Neuronal stem cell (in vitro differentiated cells): ENCODE results near the gene C11orf98.
A peak's percentile ranks its signal among the peaks of the same experiment; 100 is the strongest.
"Not testable (repeated sequence)": the region's sequence is repeated elsewhere in the genome, so short reads cannot be mapped to it uniquely, and the experiment has no call there.

Experiments used
- DNase-seq: peaks from one replicate; pipeline ENCODE4 v3.0.0-alpha.2; 2013; ENCODE audit warnings: low spot score
- H2AFZ ChIP-seq: one replicate; pipeline ENCODE4 v1.6.1; 2013; ENCODE audit warnings: mild to moderate bottlenecking, low read length, inconsistent platforms
- H2AK5ac ChIP-seq: 2 replicates; pipeline ENCODE4 v1.6.1; 2013; ENCODE audit warnings: low read depth, mild to moderate bottlenecking, inconsistent platforms, low read length, moderate library complexity, mixed read lengths
- H2BK120ac ChIP-seq: 2 replicates; pipeline ENCODE4 v1.6.1; 2013; ENCODE audit warnings: low read depth, mild to moderate bottlenecking, inconsistent platforms, low read length, moderate library complexity, mixed read lengths
- H2BK12ac ChIP-seq: one replicate; pipeline ENCODE4 v1.6.1; 2013; ENCODE audit warnings: low read length, inconsistent platforms
- H2BK15ac ChIP-seq: 2 replicates; pipeline ENCODE4 v1.6.1; 2013; ENCODE audit warnings: mild to moderate bottlenecking, low read length, inconsistent platforms, mixed read lengths
- H2BK5ac ChIP-seq: one replicate; pipeline ENCODE4 v1.6.1; 2013; ENCODE audit warnings: inconsistent platforms, mild to moderate bottlenecking, low read length, moderate library complexity
- H3K14ac ChIP-seq: one replicate; pipeline ENCODE4 v1.6.1; 2013; ENCODE audit warnings: low read length, inconsistent platforms
- H3K18ac ChIP-seq: 2 replicates; pipeline ENCODE4 v1.6.1; 2013; ENCODE audit warnings: low read length, inconsistent platforms
- H3K23ac ChIP-seq: 2 replicates; pipeline ENCODE4 v1.6.1; 2013; ENCODE audit warnings: low read depth, mild to moderate bottlenecking, mixed read lengths, low read length, inconsistent platforms; ENCODE audit not compliant: poor library complexity
- H3K27ac ChIP-seq: replicated peaks from 3 replicates; pipeline ENCODE4 v1.5.1; 2013; ENCODE audit warnings: low read length, inconsistent platforms
- H3K27me3 ChIP-seq, 3 experiments: 2 replicates each; pipeline ENCODE4 v1.6.1; 2013; ENCODE audit warnings: low read length in 3 of 3, mild to moderate bottlenecking in 2 of 3, inconsistent platforms in 1 of 3, low read depth in 1 of 3, mixed read lengths in 1 of 3, moderate library complexity in 1 of 3; ENCODE audit not compliant: control insufficient read depth in 3 of 3, insufficient read depth in 3 of 3
- H3K36me3 ChIP-seq, 2 donors: replicated peaks in 1 of 2; 2 replicates each; pipeline ENCODE4 v1.6.1; 2013; ENCODE audit warnings: low read length in 2 of 2; ENCODE audit not compliant: control insufficient read depth in 2 of 2, insufficient read depth in 2 of 2
- H3K4ac ChIP-seq: 2 replicates; pipeline ENCODE4 v1.6.1; 2013; ENCODE audit warnings: inconsistent platforms, mild to moderate bottlenecking, low read length, moderate library complexity
- H3K4me1 ChIP-seq, 2 donors: 1 replicate in 1 of 2; 2 replicates in 1 of 2; pipeline ENCODE4 v1.6.1; 2013; ENCODE audit warnings: low read length in 2 of 2, low read depth in 1 of 2; ENCODE audit not compliant: control insufficient read depth in 2 of 2, insufficient read depth in 1 of 2
- H3K4me2 ChIP-seq: one replicate; pipeline ENCODE4 v1.6.1; 2013; ENCODE audit warnings: mild to moderate bottlenecking, low read length, inconsistent platforms; ENCODE audit not compliant: insufficient read depth, poor library complexity, severe bottlenecking
- H3K4me3 ChIP-seq, 2 donors: 2 replicates each; pipeline ENCODE4 v1.5.1; 2013; ENCODE audit warnings: low read length in 2 of 2, mild to moderate bottlenecking in 2 of 2, inconsistent platforms in 1 of 2, moderate library complexity in 1 of 2
- H3K79me1 ChIP-seq: one replicate; pipeline ENCODE4 v1.6.1; 2013; ENCODE audit warnings: low read depth, mild to moderate bottlenecking, inconsistent platforms, low read length, moderate library complexity
- H3K9ac ChIP-seq: one replicate; pipeline ENCODE4 v1.6.1; 2013; ENCODE audit warnings: mild to moderate bottlenecking, low read depth, low read length, inconsistent platforms; ENCODE audit not compliant: poor library complexity
- H3K9me3 ChIP-seq, 2 donors: replicated peaks in 1 of 2; 2 replicates each; pipeline versions ENCODE3 to v1.6.1; 2013; ENCODE audit warnings: low read length in 2 of 2, mild to moderate bottlenecking in 2 of 2, inconsistent platforms in 1 of 2, low read depth in 1 of 2, mixed read lengths in 1 of 2, moderate library complexity in 1 of 2; ENCODE audit not compliant: control insufficient read depth in 2 of 2, insufficient read depth in 1 of 2
- H4K8ac ChIP-seq: one replicate; pipeline ENCODE4 v1.6.1; 2013; ENCODE audit warnings: low read depth, mild to moderate bottlenecking, inconsistent platforms, low read length, moderate library complexity
- H4K91ac ChIP-seq: one replicate; pipeline ENCODE4 v1.6.1; 2013; ENCODE audit warnings: low read length, low read depth, mild to moderate bottlenecking, inconsistent platforms; ENCODE audit not compliant: poor library complexity
- WGBS, 2 donors: extraction: QIAGEN DNeasy Blood & Tissue Kit; methylation state at CpG; one replicate each; pipeline ENCODE4 v1.1.7; 2013; ENCODE audit warnings: missing lambda C conversion rate in 2 of 2, mixed read lengths in 1 of 2; ENCODE audit not compliant: insufficient read length in 2 of 2, insufficient replicate concordance in 1 of 2; ENCODE audit errors: extremely low coverage in 2 of 2; 5-methylcytosine and 5-hydroxymethylcytosine counted together

The C11orf98 gene

DNA sequence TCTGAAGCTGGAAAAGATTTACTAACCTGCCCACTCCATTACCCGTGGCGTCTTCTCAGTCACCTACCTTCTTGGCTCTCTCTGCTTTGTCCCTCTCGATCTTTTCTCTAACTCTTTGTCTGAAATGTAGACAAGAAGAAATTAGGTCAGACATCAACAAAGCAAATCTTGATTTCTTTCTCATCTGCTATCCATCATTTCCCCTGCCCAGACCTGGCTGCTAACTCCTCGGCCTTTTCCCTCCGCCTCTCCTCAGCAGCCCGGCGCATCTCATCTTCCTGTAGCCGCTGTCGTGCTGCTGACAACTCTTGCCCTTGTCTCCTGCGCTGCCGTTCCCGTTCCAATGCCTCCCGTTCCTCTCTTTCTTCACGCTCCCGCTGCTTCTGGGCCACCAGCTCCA, 12.7 kb upstream of the C11orf98 start:
- Histone ChIP-seq H3K4ac (no peak overlapping the region), H4K91ac (no peak overlapping the region), H3K18ac (no peak overlapping the region), H4K8ac (no peak overlapping the region), H3K9ac (no peak overlapping the region), H3K23ac (no peak overlapping the region), H2AK5ac (no peak overlapping the region), H3K4me3 (peak overlapping the region in 1 of 2 donors; percentile 91), H2BK15ac (no peak overlapping the region), H3K4me2 (no peak overlapping the region), H3K4me1 (peaks cover 4 to 11% of the 10 kb centered on the region in 2 donors), H3K36me3 (peaks cover 18 to 49% of the 10 kb centered on the region in 2 donors), H3K79me1 (peaks cover 6% of the 10 kb centered on the region), H3K27ac (no peak overlapping the region), H3K14ac (no peak overlapping the region), H2BK12ac (no peak overlapping the region), H2AFZ (no peak overlapping the region), H2BK5ac (no peak overlapping the region), H2BK120ac (no peak overlapping the region), H3K27me3 (no peaks in the 10 kb centered on the region), H3K9me3 (no peaks in the 10 kb centered on the region)
- no CpG with 5 or more reads among the region's 15 CpGs for WGBS, 2 donors
- DNase-seq: no peak

DNA sequence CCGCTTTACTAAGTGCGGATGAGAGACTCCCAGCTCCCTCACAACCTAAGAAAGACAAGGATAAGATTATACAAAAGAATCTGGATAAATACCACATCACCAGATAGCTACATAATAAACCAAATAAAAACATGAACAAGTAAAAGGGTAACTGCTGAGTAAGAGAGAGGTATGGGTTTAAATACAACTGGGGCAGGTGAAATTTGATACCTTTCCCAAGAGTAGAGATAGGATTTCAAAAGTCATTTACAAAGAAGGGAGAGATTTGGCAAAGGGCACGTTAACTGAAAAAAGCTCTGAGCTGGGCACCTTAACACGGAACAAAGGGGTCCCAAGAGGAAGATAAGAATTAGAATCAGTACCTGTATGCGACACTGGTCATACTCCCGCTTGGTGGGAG, 12.1 kb upstream of the C11orf98 start:
- Histone ChIP-seq H3K79me1 (peaks cover 6% of the 10 kb centered on the region), H3K36me3 (peaks cover 18 to 50% of the 10 kb centered on the region in 2 donors), H3K27ac (no peak overlapping the region), H3K4ac (no peak overlapping the region), H3K23ac (no peak overlapping the region), H3K18ac (no peak overlapping the region), H4K8ac (no peak overlapping the region), H3K4me3 (peak overlapping the region in 1 of 2 donors; percentile 91), H3K14ac (no peak overlapping the region), H2BK15ac (no peak overlapping the region), H2BK5ac (no peak overlapping the region), H2AK5ac (no peak overlapping the region), H3K9ac (no peak overlapping the region), H2BK120ac (no peak overlapping the region), H4K91ac (no peak overlapping the region), H2AFZ (no peak overlapping the region), H3K27me3 (no peaks in the 10 kb centered on the region), H2BK12ac (no peak overlapping the region), H3K4me2 (no peak overlapping the region), H3K9me3 (no peaks in the 10 kb centered on the region), H3K4me1 (peaks cover 4 to 11% of the 10 kb centered on the region in 2 donors)
- DNase-seq: no peak
- WGBS, 2 donors: no CpG with 5 or more reads among the region's 6 CpGs

DNA sequence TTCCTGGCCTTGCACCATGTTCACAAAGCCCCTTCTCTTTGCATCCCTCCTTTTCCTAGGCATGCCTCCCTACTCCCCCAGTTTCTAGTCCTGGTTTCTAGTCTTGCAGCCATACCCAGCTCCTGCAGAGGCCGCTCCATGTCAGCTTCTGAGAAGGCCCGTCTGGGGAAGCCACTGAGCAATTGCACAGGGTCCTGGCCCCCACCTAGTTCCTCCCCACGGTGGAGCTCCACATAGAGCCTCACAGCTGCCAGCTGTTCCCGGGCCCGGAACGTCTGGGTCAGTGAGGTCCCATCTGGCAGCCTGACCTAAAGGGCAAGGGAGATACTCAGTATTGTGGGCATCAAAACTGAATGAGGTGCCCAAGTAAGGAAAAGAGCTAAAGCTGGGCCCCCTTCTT, 11.7 kb upstream of the C11orf98 start:
- peak overlapping the region; percentile 64 for H4K91ac ChIP-seq
- no peak overlapping the region for H3K18ac ChIP-seq
- DNase-seq: no peak

DNA sequence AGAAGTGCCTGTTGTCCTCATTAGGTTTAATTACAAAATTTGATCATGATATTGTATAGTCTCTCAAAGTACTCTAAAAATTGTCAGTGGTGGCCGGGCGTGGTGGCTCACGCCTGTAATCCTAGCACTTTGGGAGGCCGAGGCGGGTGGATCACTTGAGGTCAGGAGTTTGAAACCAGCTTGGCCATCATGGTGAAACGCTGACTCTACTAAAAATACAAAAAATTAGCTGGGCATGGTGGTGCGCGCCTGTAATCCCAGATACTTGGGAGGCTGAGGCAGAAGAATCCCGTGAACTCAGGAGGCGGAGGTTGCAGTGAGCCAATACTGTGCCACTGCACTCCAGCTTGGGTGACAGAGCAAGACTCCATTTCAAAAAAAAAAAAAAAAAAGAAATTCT, 10.4 kb upstream of the C11orf98 start:
- not testable (repeated sequence) for H3K4me3 ChIP-seq, H3K4me2 ChIP-seq, H4K8ac ChIP-seq, H2BK15ac ChIP-seq, H3K27me3 ChIP-seq, H3K14ac ChIP-seq, H2BK120ac ChIP-seq, H3K9ac ChIP-seq, H3K18ac ChIP-seq, H3K27ac ChIP-seq, H2BK12ac ChIP-seq, H3K9me3 ChIP-seq, H2AK5ac ChIP-seq, DNase-seq, H2AFZ ChIP-seq, H3K79me1 ChIP-seq, H2BK5ac ChIP-seq, H4K91ac ChIP-seq, H3K4ac ChIP-seq, H3K23ac ChIP-seq
- H3K4me1 ChIP-seq: peaks cover 4 to 11% of the 10 kb centered on the region in 2 donors
- no CpG with 5 or more reads among the region's 10 CpGs for WGBS, 2 donors
- H3K36me3 ChIP-seq: peaks cover 18 to 50% of the 10 kb centered on the region in 2 donors

More for the DNA sequence above, 11.7 kb upstream of the C11orf98 start:
- H3K79me1 ChIP-seq: peaks cover 9% of the 10 kb centered on the region
- H3K36me3 ChIP-seq: peaks cover 18 to 50% of the 10 kb centered on the region in 2 donors
- H2BK120ac ChIP-seq: no peak overlapping the region
- H3K27me3 ChIP-seq: no peaks in the 10 kb centered on the region
- H4K8ac ChIP-seq: no peak overlapping the region
- no peak overlapping the region for H3K4ac ChIP-seq
- no peak overlapping the region for H2BK12ac ChIP-seq
- H2AK5ac ChIP-seq: no peak overlapping the region
- no peak overlapping the region for H3K14ac ChIP-seq
- no peak overlapping the region for H3K27ac ChIP-seq
- no peak overlapping the region for H2AFZ ChIP-seq
- no CpG with 5 or more reads among the region's 6 CpGs for WGBS, 2 donors
- no peak overlapping the region for H3K4me3 ChIP-seq
- no peaks in the 10 kb centered on the region for H3K9me3 ChIP-seq
- peaks cover 4 to 11% of the 10 kb centered on the region in 2 donors for H3K4me1 ChIP-seq
- H2BK5ac ChIP-seq: no peak overlapping the region
- H2BK15ac ChIP-seq: no peak overlapping the region
- no peak overlapping the region for H3K23ac ChIP-seq
- H3K4me2 ChIP-seq: no peak overlapping the region
- H3K9ac ChIP-seq: no peak overlapping the region
